Left ventricle myocardium inferior (tissue), 1 donor: ENCODE measurements around the gene EVL. TPM values are rescaled to one million over a fixed set of nuclear protein-coding genes. Genes with fewer than 3 reads are reported as not detected.

ENCODE experiments used
- DNase-seq: peaks from one replicate; pipeline ENCODE4 v3.0.0-alpha.2; 2020
- H3K27ac ChIP-seq: fragments of 200-600 bp; replicated peaks from 2 replicates; pipeline ENCODE4 v1.8.0; 2021
- H3K27me3 ChIP-seq: fragments of 200-600 bp; 2 replicates; pipeline ENCODE4 v1.8.0; 2021; ENCODE audit warnings: low read depth
- H3K36me3 ChIP-seq: fragments of 200-600 bp; 2 replicates; pipeline ENCODE4 v1.8.0; 2021
- H3K4me1 ChIP-seq: fragments of 200-600 bp; 2 replicates; pipeline ENCODE4 v1.8.0; 2021
- H3K4me3 ChIP-seq: fragments of 200-600 bp; 2 replicates; pipeline ENCODE4 v1.8.0; 2021; ENCODE audit warnings: mild to moderate bottlenecking, moderate library complexity
- H3K9me3 ChIP-seq: fragments of 200-600 bp; replicated peaks from 2 replicates; pipeline ENCODE4 v1.8.0; 2021
- CTCF ChIP-seq: fragments of 200-600 bp; IDR thresholded peaks from 2 replicates; pipeline ENCODE4 v1.8.0; 2021; ENCODE audit warnings: antibody characterized with exemption, mild to moderate bottlenecking, borderline replicate concordance
- intact Hi-C: fragments of 100-400 bp; cut with micrococcal nuclease; formaldehyde crosslinking; loops from one replicate; pipeline ENCODE4 v1.11.0; 2022
- total RNA-seq: library from RNA; stranded (reverse); fragmentation: NEBNext Ultra II Directional; extraction: Animal tissue kit (Norgen Biotek cat#: 25700); gene quantifications from one replicate; pipeline ENCODE4 v1.2.1, GENCODE V29; 2021
- donor health status: DM: no; HTN: yes; CAD: no; lungs with severe emphysema.

The EVL gene
- total RNA-seq, 1 donor from 2014 or later = 39.7 TPM

GRCh38 chr14:100108042-100108825, 43.0 kb downstream of the EVL start:
- no peaks in the 10 kb centered on the region for H3K27me3 ChIP-seq
- H3K9me3 ChIP-seq = no peaks in the 10 kb centered on the region
- peak; percentile 93 for TF ChIP-seq CTCF
- intact Hi-C loops = loop anchor here (5.0 kb wide), 1 partner anchor 126 kb away; no protein-coding TSS in a partner anchor
- no peak overlapping the region for H3K4me3 ChIP-seq
- DNase-seq = peak; percentile 88
- no peaks in the 10 kb centered on the region for H3K36me3 ChIP-seq
- peak overlapping the region; percentile 59 for H3K27ac ChIP-seq
- peaks cover 67% of the 10 kb centered on the region for H3K4me1 ChIP-seq

DNA sequence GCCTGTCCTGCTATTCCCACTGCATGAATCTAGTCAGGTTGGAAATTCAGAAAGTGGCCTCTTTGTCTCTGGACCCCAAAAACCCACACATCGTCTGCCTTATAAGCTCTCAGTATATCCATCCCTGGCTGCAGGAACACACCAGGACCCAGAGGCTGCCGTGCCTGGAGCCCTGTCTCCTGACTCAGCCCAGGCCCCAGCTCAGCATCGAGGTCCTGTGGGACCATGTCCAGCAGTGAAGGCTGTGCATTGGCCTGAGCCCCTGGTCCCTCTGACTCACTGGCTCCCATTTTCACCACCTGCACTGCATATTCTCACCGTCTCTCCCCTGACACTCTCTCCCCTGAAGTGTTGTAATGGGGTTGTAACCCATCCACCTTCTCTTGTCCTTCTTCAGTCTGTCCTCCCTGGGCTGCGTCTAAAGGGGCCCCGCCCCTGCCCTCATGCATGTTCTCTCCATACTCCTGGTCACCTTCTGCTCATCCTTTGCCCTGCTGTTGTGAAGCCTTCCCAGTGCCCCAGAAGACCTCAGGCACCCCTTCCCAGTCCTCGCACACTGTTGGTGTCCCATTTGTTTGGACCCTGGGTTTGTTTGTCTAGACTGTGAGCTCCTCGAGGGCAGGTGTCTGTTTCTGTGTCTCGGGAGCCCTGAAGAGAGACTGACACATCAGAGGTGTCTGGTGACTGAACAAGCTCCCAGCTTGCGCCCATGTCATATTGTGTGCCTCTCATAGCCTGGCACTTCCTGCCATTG, 43.8 kb downstream of the EVL start:
- no peak for TF ChIP-seq CTCF
- intact Hi-C loops = loop anchor here (5.0 kb wide), 1 partner anchor 127 kb away; no protein-coding TSS in a partner anchor
- H3K4me1 ChIP-seq = peaks cover 59% of the 10 kb centered on the region
- no peak for DNase-seq
- no peaks in the 10 kb centered on the region for H3K27me3 ChIP-seq
- peak overlapping the region; percentile 59 for H3K27ac ChIP-seq
- H3K9me3 ChIP-seq = no peaks in the 10 kb centered on the region
- no peak overlapping the region for H3K4me3 ChIP-seq
- H3K36me3 ChIP-seq = no peaks in the 10 kb centered on the region

GRCh38 chr14:100109594-100109955, 44.4 kb downstream of the EVL start:
- Histone ChIP-seq H3K27me3 (no peaks in the 10 kb centered on the region), H3K4me1 (peaks cover 53% of the 10 kb centered on the region), H3K36me3 (no peaks in the 10 kb centered on the region), H3K9me3 (no peaks in the 10 kb centered on the region), H3K4me3 (no peak overlapping the region), H3K27ac (no peak overlapping the region)
- intact Hi-C loops = loop anchor here (5.0 kb wide), 1 partner anchor 127 kb away; no protein-coding TSS in a partner anchor
- TF ChIP-seq CTCF = no peak
- DNase-seq = no peak

DNA sequence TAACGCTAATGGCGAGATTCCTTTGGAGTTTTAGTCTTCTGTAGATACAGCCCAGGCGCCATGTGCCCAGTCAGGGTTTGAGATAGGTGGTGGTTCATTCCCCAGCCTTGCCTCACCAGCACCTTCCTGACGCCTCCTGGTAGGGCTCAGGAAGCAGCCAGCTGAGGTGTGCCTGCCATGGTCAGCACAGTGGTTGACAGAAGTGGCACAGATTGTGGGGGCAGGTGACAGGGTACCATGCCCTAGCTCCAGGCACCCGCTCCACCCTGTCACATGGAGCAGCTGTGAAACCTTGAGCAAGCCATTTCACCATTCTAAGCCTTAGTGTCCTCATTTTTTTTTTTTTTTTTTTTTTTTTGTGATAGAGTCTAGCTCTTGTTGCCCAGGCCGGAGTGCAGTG, 45.6 kb downstream of the EVL start:
- Histone ChIP-seq H3K4me1 (peaks cover 41% of the 10 kb centered on the region), H3K9me3 (no peaks in the 10 kb centered on the region), H3K27me3 (no peaks in the 10 kb centered on the region), H3K27ac (no peak overlapping the region), H3K4me3 (no peak overlapping the region), H3K36me3 (no peaks in the 10 kb centered on the region)
- intact Hi-C loops = no loop called here
- no peak for TF ChIP-seq CTCF
- no peak for DNase-seq

DNA sequence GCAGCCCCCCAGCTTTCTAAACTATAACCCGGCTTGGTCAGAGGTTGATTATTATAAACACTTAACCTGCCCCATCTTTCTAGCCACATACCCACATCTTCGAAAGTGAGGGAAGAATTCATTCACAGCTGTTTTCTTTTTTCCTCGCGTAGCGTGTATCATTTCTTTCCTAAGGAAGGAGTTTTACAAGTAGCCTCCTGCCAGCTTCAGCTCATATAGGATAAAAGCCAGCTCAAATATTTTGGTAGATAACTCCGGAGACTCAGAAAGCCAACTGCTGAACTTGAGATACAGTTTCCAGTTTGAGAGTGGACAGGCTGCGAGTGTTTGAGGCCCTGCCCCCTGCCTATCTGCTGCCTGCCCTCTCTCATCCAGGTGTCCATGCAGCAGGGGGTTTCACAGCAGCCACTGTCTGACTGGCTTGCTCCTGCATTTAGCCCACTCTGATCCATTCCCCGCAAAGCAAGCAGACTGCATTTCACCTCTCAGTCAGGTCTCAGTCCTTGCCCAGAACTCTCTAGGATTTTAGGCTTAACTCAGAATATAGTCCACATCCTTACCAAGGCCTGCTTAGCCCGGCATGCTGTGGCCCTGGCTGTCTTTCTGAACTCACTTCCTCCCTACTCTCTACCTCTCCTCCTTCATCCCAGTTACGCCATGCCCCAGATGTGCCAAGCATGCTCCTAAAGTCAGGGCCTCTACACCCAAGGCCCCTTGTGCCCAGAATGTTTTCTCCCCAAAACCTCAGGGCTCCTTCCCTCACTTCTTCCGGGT, 46.9 kb downstream of the EVL start:
- Histone ChIP-seq H3K4me1 (peaks cover 28% of the 10 kb centered on the region), H3K4me3 (no peak overlapping the region), H3K9me3 (no peaks in the 10 kb centered on the region), H3K27ac (no peak overlapping the region), H3K27me3 (no peaks in the 10 kb centered on the region), H3K36me3 (no peaks in the 10 kb centered on the region)
- DNase-seq = no peak
- intact Hi-C loops = no loop called here
- no peak for TF ChIP-seq CTCF
